Peyer's patch (tissue), 4 donors: ENCODE measurements around the gene ZNF25.

ENCODE experiments used
- CTCF ChIP-seq, 6 experiments: fragments of 450-650 bp in 4 of 6; fragments of 200-600 bp in 2 of 6; sonication (generic) in 1 of 6; IDR thresholded peaks; one replicate each; pipeline ENCODE4 v1.5.1; 2017 to 2019; ENCODE audit warnings: antibody characterized with exemption in 6 of 6, mild to moderate bottlenecking in 3 of 6, moderate library complexity in 1 of 6
- POLR2A ChIP-seq, 2 donors: fragments of 450-650 bp; IDR thresholded peaks; one replicate each; pipeline ENCODE4 v1.5.1; 2017; ENCODE audit warnings: antibody characterized with exemption in 2 of 2, mild to moderate bottlenecking in 2 of 2, moderate library complexity in 2 of 2

- TF ChIP-seq CTCF (IDR thresholded peaks at IDR 0.05): no peak
- TF ChIP-seq POLR2A (IDR thresholded peaks at IDR 0.05): no peak
Observed at GRCh38 chr10:37952043-37952755, 24.2 kb downstream of the ZNF25 start.
